ENCODE data around the gene TSPAN18. TPM values are rescaled to one million over a fixed set of nuclear protein-coding genes. Genes with fewer than 3 reads are reported as not detected.

TSPAN18 gene
- total RNA-seq, 1 donor from 2014 or later, result 2.8 TPM

GRCh38 chr11:44940835-44941234 lies 214.1 kb downstream of the TSPAN18 start:
- intact Hi-C loops (cut with micrococcal nuclease), result loop anchor here (5.0 to 10.0 kb wide), 3 partner anchors 36 to 1764 kb away; partner anchors contain the start of genes ARHGAP1, SLC35C1 and ZNF408
- peaks cover 29% of the 10 kb centered on the region for H3K36me3 Mint-ChIP-seq (ENCODE audit: low read depth)
- TF ChIP-seq CTCF (IDR thresholded peaks at IDR 0.05), result no peak

GRCh38 chr11:44941259-44942021 lies 214.7 kb downstream of the TSPAN18 start:
- peak overlapping the region; percentile 76 for H3K4me3 Mint-ChIP-seq
- peaks cover 75% of the 10 kb centered on the region for H3K4me1 Mint-ChIP-seq
- TF ChIP-seq CTCF (IDR thresholded peaks at IDR 0.05), result no peak
- intact Hi-C loops (cut with micrococcal nuclease), result loop anchor here (5.0 to 10.0 kb wide), 3 partner anchors 36 to 1763 kb away; partner anchors contain the start of genes ARHGAP1, SLC35C1 and ZNF408
- H3K36me3 Mint-ChIP-seq (ENCODE audit: low read depth), result peaks cover 31% of the 10 kb centered on the region
- DNase-seq (no peak), ATAC-seq (ENCODE audit: low read depth) (no peak)
- H3K27ac Mint-ChIP-seq, result peak overlapping the region; percentile 80
- H3K27me3 Mint-ChIP-seq, result no peaks in the 10 kb centered on the region
- POLR2A ChIA-PET, result interaction anchor here (0.9 to 1.8 kb wide), 4 partner anchors 9 to 162 kb away, joined by 3 to 17 read pairs (median 7); partner anchors contain the start of gene TP53I11
- H3K9me3 Mint-ChIP-seq, result no peaks in the 10 kb centered on the region
- CTCF ChIA-PET, result interaction anchor here (0.7 to 24.5 kb wide), 7 partner anchors 9 to 390 kb away, joined by 3 to 1010 read pairs (median 4); partner anchors contain the start of gene TP53I11

More at GRCh38 chr11:44940835-44941234, 214.1 kb downstream of the TSPAN18 start:
- ATAC-seq (ENCODE audit: low read depth) (no peak), DNase-seq (no peak)
- Mint-ChIP-seq H3K27me3 (no peaks in the 10 kb centered on the region), H3K9me3 (no peaks in the 10 kb centered on the region), H3K4me1 (peaks cover 70% of the 10 kb centered on the region), H3K4me3 (peak overlapping the region; percentile 16), H3K27ac (peak overlapping the region; percentile 35)
- POLR2A ChIA-PET, result interaction anchor here (0.9 to 1.7 kb wide), 3 partner anchors 9 to 162 kb away, joined by 3 to 8 read pairs (median 6); partner anchors contain the start of gene TP53I11
- CTCF ChIA-PET, result interaction anchor here (0.7 to 24.5 kb wide), 9 partner anchors 10 to 391 kb away, joined by 3 to 1010 read pairs (median 3); partner anchors contain the start of gene TP53I11

GRCh38 chr11:44942029-44942955 lies 215.5 kb downstream of the TSPAN18 start:
- ChIA-PET POLR2A (interaction anchor here (0.9 to 1.8 kb wide), 8 partner anchors 8 to 161 kb away, joined by 3 to 17 read pairs (median 4); partner anchors contain the start of gene TP53I11), CTCF (interaction anchor here (1.2 to 24.5 kb wide), 4 partner anchors 14 to 162 kb away, joined by 3 to 1010 read pairs (median 4); no protein-coding TSS in a partner anchor)

GRCh38 chr11:44943118-44943517 lies 216.4 kb downstream of the TSPAN18 start:
- Mint-ChIP-seq H3K27me3 (no peaks in the 10 kb centered on the region), H3K9me3 (no peaks in the 10 kb centered on the region), H3K4me1 (peaks cover 92% of the 10 kb centered on the region), H3K27ac (peak overlapping the region; percentile 80), H3K4me3 (peak overlapping the region; percentile 76), H3K36me3 (ENCODE audit: low read depth) (peaks cover 29% of the 10 kb centered on the region)
- peak; percentile 74 for DNase-seq
- intact Hi-C loops (cut with micrococcal nuclease), result loop anchor here (1.0 to 10.0 kb wide), 6 partner anchors 9 to 1762 kb away; partner anchors contain the start of genes ARHGAP1, SLC35C1 and ZNF408
- peak; percentile 94 for ATAC-seq (ENCODE audit: low read depth)
- ChIA-PET POLR2A (interaction anchor here (0.8 to 1.8 kb wide), 9 partner anchors 14 to 342 kb away, joined by 3 to 17 read pairs (median 4); no protein-coding TSS in a partner anchor), CTCF (interaction anchor here (1.2 to 24.5 kb wide), 3 partner anchors 86 to 161 kb away, joined by 3 to 1010 read pairs (median 5); no protein-coding TSS in a partner anchor)
- no peak for TF ChIP-seq CTCF (IDR thresholded peaks at IDR 0.05)

More at GRCh38 chr11:44942029-44942955, 215.5 kb downstream of the TSPAN18 start:
- Mint-ChIP-seq H3K27ac (peak overlapping the region; percentile 80), H3K9me3 (no peaks in the 10 kb centered on the region), H3K4me3 (peak overlapping the region; percentile 76), H3K36me3 (ENCODE audit: low read depth) (peaks cover 34% of the 10 kb centered on the region), H3K27me3 (no peaks in the 10 kb centered on the region), H3K4me1 (peaks cover 83% of the 10 kb centered on the region)
- TF ChIP-seq CTCF (IDR thresholded peaks at IDR 0.05), result no peak
- intact Hi-C loops (cut with micrococcal nuclease), result loop anchor here (5.0 to 10.0 kb wide), 3 partner anchors 35 to 1763 kb away; partner anchors contain the start of genes ARHGAP1, SLC35C1 and ZNF408
- DNase-seq (peak; percentile 28), ATAC-seq (ENCODE audit: low read depth) (no peak)
